Activated CD4-positive, CD25-positive, alpha-beta regulatory T cell (primary cell): ENCODE results near the gene IL15RA.
"Not testable (repeated sequence)": the region's sequence is repeated elsewhere in the genome, so short reads cannot be mapped to it uniquely, and the experiment has no call there.

Experiments
- DNase-seq, 4 experiments: peaks; one replicate each; lab custom pipeline; 2025; lab: John Stamatoyannopoulos, UW

Gene IL15RA

GRCh38 chr10:5921746-5922145 lies 55.6 kb downstream of the IL15RA start:
- no peak for DNase-seq

DNA sequence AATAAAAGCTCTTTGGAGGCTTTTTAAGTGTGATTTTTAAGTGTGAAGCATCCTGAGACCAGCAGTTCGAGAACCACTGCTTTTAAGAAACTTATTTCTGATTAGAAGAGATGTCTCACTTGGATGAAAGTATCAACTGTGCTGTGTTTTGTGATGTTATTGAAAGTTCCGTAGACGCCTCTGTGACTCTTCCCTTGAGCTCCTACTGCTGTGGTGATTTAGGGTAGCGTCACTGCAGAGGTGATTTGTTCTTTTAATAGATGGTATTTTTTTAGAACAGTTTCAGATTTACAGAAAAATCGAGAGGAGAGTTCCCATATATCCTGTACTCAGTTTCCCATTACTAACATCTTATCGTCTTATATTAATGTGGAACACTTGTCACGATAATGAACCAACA lies 57.8 kb downstream of the IL15RA start:
- no peak for DNase-seq

DNA sequence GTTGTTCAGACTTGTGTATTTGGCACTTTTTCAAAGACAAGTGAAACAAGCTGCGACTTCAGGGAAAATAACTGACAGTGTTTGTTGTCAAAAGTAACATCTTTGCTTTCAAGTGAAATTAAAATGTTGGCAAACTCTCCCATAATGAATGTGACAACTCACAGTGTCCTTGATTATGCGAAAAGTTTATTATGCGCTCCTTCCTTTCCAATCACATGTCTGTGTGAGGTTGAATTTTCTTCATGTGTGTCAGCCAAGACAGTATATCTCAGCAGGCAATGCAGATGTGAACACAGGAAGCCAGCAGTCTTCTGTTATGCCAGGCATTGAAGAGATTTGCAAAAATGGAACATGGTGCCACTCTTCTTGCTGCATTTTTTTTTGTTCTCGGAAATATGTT lies 58.6 kb downstream of the IL15RA start:
- no peak for DNase-seq

GRCh38 chr10:5917305-5917704 lies 60.0 kb downstream of the IL15RA start:
- DNase-seq = no peak

GRCh38 chr10:5915451-5915850 lies 61.9 kb downstream of the IL15RA start:
- DNase-seq = no peak

DNA sequence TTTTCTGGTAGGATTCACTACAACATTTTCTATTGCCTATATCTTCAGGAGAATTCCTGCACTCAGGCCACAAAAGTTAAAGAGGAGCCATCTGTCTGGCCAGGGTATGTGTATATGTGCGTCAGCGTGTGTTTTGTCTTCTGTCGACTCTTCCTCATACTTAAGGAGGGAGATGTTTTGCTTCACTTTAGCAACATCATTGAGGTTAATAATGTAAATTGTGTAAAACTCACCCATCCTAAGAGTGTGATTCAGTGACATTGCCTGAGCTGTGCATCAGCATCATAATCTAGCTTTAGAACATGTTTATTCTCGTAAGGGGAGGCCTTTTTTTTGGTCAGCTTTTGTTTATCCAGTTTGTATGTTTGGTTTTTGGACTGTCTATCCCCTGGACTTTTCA lies 63.6 kb downstream of the IL15RA start:
- no peak for DNase-seq

DNA sequence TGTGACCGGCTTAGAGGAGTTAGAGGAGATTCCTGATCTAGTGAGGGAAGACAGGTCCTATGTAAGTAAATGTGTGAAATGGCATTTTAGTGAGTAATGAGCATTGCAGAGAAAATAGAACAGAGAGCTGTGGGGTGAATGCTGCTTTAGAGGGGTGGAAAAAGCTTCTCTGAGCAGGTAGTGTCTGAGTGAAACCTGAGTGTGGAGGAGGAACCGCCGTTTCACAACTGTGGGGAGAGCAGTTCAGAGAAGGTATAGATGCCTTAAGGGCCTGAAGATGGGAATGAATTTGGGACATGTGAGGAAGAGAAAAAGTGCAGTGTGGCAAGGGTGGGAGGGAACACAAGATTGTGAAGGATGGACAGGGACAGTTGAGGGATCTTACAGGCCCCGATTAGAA lies 65.7 kb downstream of the IL15RA start:
- no peak for DNase-seq

DNA sequence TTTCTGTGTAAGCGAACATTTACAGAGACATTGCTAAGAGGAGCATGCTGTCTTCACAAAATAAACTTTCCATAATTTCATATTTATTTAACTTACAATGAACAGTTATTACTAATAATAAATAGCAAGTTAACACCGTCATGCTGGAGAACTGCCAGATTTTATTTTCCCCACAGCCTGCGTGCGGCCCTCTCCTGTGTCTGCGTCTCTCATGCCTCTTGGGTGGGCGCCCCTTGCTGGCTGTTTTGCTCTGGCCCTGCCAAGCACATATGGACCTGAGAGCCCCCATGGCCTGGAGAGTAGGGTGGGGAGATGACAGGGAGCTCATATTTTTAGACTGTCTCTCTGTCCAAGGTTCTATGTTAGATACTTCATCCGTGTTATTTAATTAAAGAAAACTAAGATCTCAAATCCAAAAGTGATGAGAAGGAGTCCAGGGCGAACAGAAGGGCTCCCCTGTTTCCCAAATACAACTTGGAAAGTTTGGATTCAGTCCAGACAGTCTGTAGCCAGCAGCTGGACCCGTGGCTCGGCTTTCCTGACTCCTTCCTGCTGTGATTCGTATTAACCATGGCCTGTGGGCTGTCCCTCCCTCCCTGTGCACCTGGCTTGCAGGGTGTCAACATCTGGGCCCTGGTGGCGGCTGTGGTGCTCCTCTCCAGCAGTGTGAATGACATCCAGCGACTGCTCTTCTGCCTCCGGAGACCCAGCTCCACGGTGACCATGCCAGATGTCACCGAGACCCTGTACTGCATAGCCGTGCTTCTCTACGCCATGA lies 66.8 kb downstream of the IL15RA start:
- no peak for DNase-seq

DNA sequence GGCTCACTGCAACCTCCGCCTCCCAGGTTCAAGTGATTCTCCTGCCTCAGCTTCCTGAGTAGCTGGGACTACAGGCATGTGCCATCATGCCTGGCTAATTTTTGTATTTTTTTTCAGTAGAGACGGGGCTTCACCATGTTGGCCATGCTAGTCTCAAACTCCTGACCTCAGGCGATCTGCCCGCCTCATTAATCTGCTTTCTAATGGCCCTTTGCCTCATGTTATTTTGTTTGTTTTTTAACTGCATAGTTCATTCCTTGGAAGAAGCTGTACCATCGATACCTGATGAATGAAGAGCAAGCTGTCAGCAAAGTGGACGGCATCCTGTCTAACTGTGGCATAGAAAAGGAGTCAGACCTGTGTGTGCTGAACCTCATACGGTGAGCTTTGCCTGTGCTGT lies 68.7 kb downstream of the IL15RA start:
- DNase-seq = not testable (repeated sequence)

DNA sequence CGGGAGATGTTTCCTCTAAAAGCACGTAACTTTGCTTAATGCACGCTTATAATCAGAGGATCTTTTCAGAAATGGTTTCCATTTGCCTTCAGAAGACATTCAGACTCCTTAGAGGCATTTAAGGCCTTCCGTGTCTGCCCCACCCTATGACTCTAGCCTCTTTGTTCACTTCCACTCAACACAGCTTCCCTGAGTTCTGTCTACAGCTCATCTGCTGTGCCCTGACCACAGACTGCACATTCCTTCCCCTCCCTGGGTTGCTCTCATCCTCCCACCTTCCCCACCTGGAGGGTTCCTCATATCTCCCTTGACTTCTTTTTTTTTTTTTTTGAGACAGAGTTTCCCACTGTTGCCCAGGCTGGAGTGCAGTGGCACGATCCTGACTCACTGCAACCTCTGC lies 70.7 kb downstream of the IL15RA start:
- no peak for DNase-seq

DNA sequence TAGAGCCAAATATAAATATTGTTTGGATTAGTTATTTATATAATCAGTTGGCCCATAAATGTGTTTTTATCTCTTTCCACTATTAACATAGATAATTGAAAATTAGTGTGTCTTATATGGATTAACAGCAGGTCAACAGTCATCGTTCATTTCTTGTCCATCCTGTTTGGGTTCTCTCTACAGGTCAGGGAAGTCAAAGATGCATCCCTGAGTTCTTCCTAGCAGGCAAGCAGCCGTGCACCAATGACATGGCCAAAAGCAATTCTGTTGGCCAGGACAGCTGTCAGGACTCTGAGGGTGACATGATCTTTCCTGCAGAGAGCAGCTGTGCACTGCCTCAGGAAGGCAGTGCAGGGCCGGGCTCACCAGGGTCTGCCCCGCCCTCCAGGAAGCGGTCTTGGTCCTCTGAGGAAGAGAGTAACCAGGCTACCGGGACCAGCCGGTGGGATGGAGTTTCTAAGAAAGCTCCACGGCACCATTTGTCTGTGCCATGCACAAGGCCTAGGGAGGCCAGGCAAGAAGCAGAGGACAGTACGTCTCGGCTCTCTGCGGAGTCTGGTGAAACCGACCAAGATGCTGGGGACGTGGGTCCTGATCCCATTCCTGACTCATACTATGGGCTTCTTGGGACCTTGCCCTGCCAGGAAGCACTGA lies 71.4 kb downstream of the IL15RA start:
- no peak for DNase-seq

DNA sequence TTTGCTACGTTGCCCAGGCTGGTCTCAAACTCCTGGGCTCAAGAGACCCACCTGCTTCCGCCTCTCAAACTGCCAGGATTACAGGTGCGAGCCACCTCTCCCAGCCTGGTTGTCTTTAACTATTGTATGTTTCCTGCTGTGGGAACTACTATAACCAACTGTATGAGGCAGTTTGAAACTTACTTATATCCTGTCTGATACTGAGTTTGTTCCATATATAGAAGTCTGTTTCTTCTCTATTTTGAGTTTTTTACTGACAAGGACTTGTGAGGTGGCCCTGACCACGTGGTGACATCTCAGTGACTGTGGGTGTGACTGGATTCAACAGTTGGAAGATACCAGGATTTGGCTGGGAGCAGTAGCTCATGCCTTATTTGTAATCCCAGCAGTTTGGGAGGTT lies 73.1 kb downstream of the IL15RA start:
- DNase-seq = no peak

- no peak for DNase-seq
Observed at GRCh38 chr10:5903563-5903962, 73.8 kb downstream of the IL15RA start.

DNA sequence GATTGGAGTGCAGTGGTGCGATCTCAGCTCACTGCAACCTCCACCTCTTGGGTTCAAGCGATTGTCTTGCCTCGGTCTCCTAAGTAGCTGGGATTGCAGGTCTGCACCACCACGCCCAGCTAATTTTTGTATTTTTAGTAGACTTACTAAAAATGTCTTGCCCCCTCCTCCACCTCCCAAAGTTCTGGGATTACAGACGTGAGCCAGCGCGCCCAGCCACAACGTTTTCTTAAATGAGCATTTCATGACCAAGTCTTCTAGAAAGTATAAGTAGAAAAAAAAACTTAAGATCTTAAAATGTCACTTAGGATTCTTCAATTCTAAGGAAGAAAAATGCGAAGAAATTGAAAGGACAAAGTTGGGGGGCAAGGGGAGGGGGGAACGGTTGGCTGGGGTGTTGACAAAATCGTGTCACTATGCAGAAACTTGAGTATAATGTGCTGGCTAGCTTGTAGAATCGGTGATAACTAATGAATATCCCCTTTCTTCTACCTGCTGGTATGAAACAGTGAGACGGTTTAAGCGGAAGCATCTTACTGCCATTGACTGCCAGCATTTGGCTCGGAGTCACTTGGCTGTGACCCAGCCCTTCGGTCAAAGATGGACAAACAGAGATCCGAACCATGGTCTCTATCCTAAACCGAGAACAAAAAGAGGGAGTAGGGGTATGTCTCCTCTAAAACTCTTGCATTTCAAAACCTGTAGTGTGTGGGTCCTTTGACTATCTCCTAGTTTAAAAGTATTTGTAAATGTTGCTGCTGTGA lies 74.7 kb downstream of the IL15RA start:
- no peak for DNase-seq
